Endothelial cell of umbilical vein (primary cell): Measurements from ENCODE around the gene OXTR. TPM values are rescaled to one million over a fixed set of nuclear protein-coding genes. Genes with fewer than 3 reads are reported as not detected.

ENCODE experiments used
- BruUV-seq: library from RNA; stranded (reverse); fragments of 400-500 nt; replicated peaks from 2 replicates; lab custom pipeline; 2021; lab: Mats Ljungman, UMichigan
- CTCF ChIA-PET: fragments of 300-600, 350-600 bp; sonication (Branson Sonifier 250); formaldehyde crosslinking; loops from one replicate; lab custom pipeline; 2021; ENCODE audit warnings: antibody characterized with exemption, inconsistent platforms; lab: Charles Lee
- POLR2A ChIA-PET: fragments of 300-600, 350-600 bp; sonication (Branson Sonifier 250); formaldehyde crosslinking; loops from one replicate; lab custom pipeline; 2021; ENCODE audit warnings: antibody characterized with exemption, inconsistent platforms; lab: Charles Lee
- DNase-seq: peaks from one replicate; pipeline ENCODE4 v3.0.0-alpha.2; 2011; ENCODE audit warnings: low read depth, low spot score
- FAIRE-seq: peaks from 2 replicates; lab custom pipeline; 2011; peaks lifted over from hg19 to GRCh38; lab: Jason Lieb, UNC
- H2AFZ ChIP-seq: 2 replicates; pipeline ENCODE4 v1.6.0; 2012; ENCODE audit warnings: low read depth, low read length, control low read depth, inconsistent platforms
- H3K27ac ChIP-seq: 2 replicates; pipeline ENCODE4 v1.5.1; 2011; ENCODE audit warnings: low read depth, mild to moderate bottlenecking, control low read depth, low read length, moderate library complexity; ENCODE audit not compliant: insufficient read depth
- H3K27me3 ChIP-seq, 2 experiments: 2 replicates each; pipeline versions ENCODE4 v1.6.0 to v1.6.1; 2011; ENCODE audit warnings: low read length in 2 of 2, mixed read lengths in 1 of 2; ENCODE audit not compliant: control insufficient read depth in 2 of 2, insufficient read depth in 2 of 2
- H3K36me3 ChIP-seq, 2 experiments: 2 replicates in 1 of 2; 3 replicates in 1 of 2; pipeline ENCODE4 v1.5.1; 2011; ENCODE audit warnings: low read length in 2 of 2, mild to moderate bottlenecking in 1 of 2, moderate library complexity in 1 of 2; ENCODE audit not compliant: control insufficient read depth in 2 of 2, insufficient read depth in 2 of 2; ENCODE audit errors: extremely low read depth in 1 of 2
- H3K4me1 ChIP-seq: 3 replicates; pipeline ENCODE4 v1.5.1; 2011; ENCODE audit warnings: mild to moderate bottlenecking, low read length; ENCODE audit not compliant: control insufficient read depth, insufficient read depth; ENCODE audit errors: extremely low read depth
- H3K4me2 ChIP-seq: 2 replicates; pipeline ENCODE4 v1.6.1; 2011; ENCODE audit warnings: low read length, control low read depth, mixed read lengths; ENCODE audit not compliant: insufficient read depth
- H3K4me3 ChIP-seq, 3 experiments: fragments of 200-600 bp in 1 of 3; sonication (generic), shearing (Covaris generic) in 1 of 3; replicated peaks in 1 of 3; 2 replicates each; pipeline ENCODE4 v1.5.1; 2011 to 2016; ENCODE audit warnings: control low read depth in 3 of 3, low read length in 3 of 3, mild to moderate bottlenecking in 2 of 3, inconsistent platforms in 1 of 3, low read depth in 1 of 3, moderate library complexity in 1 of 3; ENCODE audit not compliant: insufficient read depth in 1 of 3
- H3K79me2 ChIP-seq: 2 replicates; pipeline ENCODE4 v1.6.0; 2012; ENCODE audit warnings: low read length, inconsistent platforms; ENCODE audit not compliant: control insufficient read depth, insufficient read depth
- H3K9ac ChIP-seq: replicated peaks from 2 replicates; pipeline ENCODE3; 2011; ENCODE audit warnings: low read length, control low read depth; ENCODE audit not compliant: insufficient read depth; ENCODE audit errors: extremely low read depth
- H3K9me1 ChIP-seq: replicated peaks from 3 replicates; pipeline ENCODE4 v1.6.0; 2011; ENCODE audit warnings: mild to moderate bottlenecking, low read length; ENCODE audit not compliant: control insufficient read depth, insufficient read depth; ENCODE audit errors: extremely low read depth
- H3K9me3 ChIP-seq: replicated peaks from 2 replicates; pipeline ENCODE4 v1.5.1; 2012; ENCODE audit warnings: low read length, inconsistent platforms; ENCODE audit not compliant: control insufficient read depth, insufficient read depth
- H4K20me1 ChIP-seq: replicated peaks from 2 replicates; pipeline ENCODE3; 2011; ENCODE audit warnings: mild to moderate bottlenecking, low read length; ENCODE audit not compliant: control insufficient read depth, insufficient read depth; ENCODE audit errors: extremely low read depth
- CTCF ChIP-seq, 2 donors: IDR thresholded peaks; 1 replicate in 1 of 2; 2 replicates in 1 of 2; pipeline ENCODE4 v1.5.1; 2011; ENCODE audit warnings: low read length in 2 of 2, mild to moderate bottlenecking in 2 of 2, moderate library complexity in 2 of 2, control low read depth in 1 of 2, inconsistent platforms in 1 of 2, low read depth in 1 of 2; ENCODE audit not compliant: insufficient read depth in 1 of 2; ENCODE audit errors: extremely low read depth in 1 of 2
- EZH2 ChIP-seq: IDR thresholded peaks from 2 replicates; pipeline ENCODE4 v1.6.1; 2012; ENCODE audit warnings: borderline replicate concordance, low read depth, mild to moderate bottlenecking, moderate library complexity, low read length, inconsistent platforms; ENCODE audit not compliant: severe bottlenecking
- FOS ChIP-seq: IDR thresholded peaks from 2 replicates; pipeline ENCODE4 v1.6.1; 2011; ENCODE audit warnings: mild to moderate bottlenecking, low read length, moderate library complexity, borderline replicate concordance; ENCODE audit not compliant: insufficient read depth
- GATA2 ChIP-seq: IDR thresholded peaks from 2 replicates; pipeline ENCODE4 v1.7.0; 2011; ENCODE audit warnings: low read depth, mild to moderate bottlenecking, moderate library complexity, mixed read lengths, low read length; ENCODE audit not compliant: insufficient read length, insufficient read depth
- JUN ChIP-seq: IDR thresholded peaks from 2 replicates; pipeline ENCODE4 v1.6.1; 2011; ENCODE audit warnings: borderline replicate concordance, low read depth; ENCODE audit not compliant: insufficient read length, insufficient read depth
- MAX ChIP-seq: IDR thresholded peaks from 2 replicates; pipeline ENCODE4 v1.6.1; 2011; ENCODE audit not compliant: insufficient read depth, insufficient read length
- MYC ChIP-seq: IDR thresholded peaks from one replicate; pipeline ENCODE4 v1.6.1; 2011; ENCODE audit warnings: mild to moderate bottlenecking, low read depth, low read length
- POLR2A ChIP-seq: IDR thresholded peaks from 2 replicates; pipeline ENCODE4 v1.6.1; 2012; ENCODE audit warnings: low read depth, mild to moderate bottlenecking, control low read depth, low read length
- POLR2AphosphoS5 ChIP-seq: IDR thresholded peaks from 2 replicates; pipeline ENCODE4 v1.6.1; 2012; ENCODE audit warnings: low read depth, mild to moderate bottlenecking, control low read depth, low read length, moderate library complexity; ENCODE audit not compliant: insufficient read depth
- dilution Hi-C: fragments of 300-500 bp; cut with MboI; formaldehyde crosslinking; loops from one replicate; pipeline ENCODE4 v1.15.0; 2019; ENCODE audit warnings: low sequenced_read_pairs; ENCODE audit not compliant: extremely low pct_ligation_motif_present
- intact Hi-C: fragments of 100-400 bp; cut with micrococcal nuclease; formaldehyde crosslinking; loops from one replicate; pipeline ENCODE4 v1.10.0; 2022
- polyA plus RNA-seq, 4 experiments: library from polyadenylated mRNA; depleted of rRNA in 3 of 4; stranded (reverse) in 3 of 4; unstranded in 1 of 4; fragments of >200 nt; gene quantifications; 2 replicates each; pipeline versions ENCODE4 v1.2.1 to v1.2.3, GENCODE V29; 2011 to 2012; ENCODE audit warnings: missing spikeins in 1 of 4
- total RNA-seq: library from RNA; stranded (reverse); gene quantifications from 2 replicates; pipeline ENCODE4 v1.2.3, GENCODE V29; 2021

OXTR gene
- total and polyA plus RNA-seq, 2 donors (not counting 3 experiments of a cell fraction or from before 2014, with no cell fraction given) = 0.12 to 0.40 TPM

- FAIRE-seq (no peak), DNase-seq (no peak)
- no peak for TF ChIP-seq CTCF (IDR thresholded peaks at IDR 0.05; ENCODE audit: extremely low read depth in 1 of 2, insufficient read depth in 1 of 2, low read depth in 1 of 2, low read length in 2 of 2)
- TF ChIP-seq MAX = no peak
- no peak for TF ChIP-seq FOS
- no peak for TF ChIP-seq POLR2A
- no peak for TF ChIP-seq GATA2
- no peak for TF ChIP-seq EZH2
- TF ChIP-seq POLR2AphosphoS5 = no peak
- no peak for TF ChIP-seq MYC
- no peak for TF ChIP-seq JUN
- Histone ChIP-seq H3K79me2 (no peaks in the 10 kb centered on the region), H3K9ac (no peak overlapping the region), H3K9me1 (no peaks in the 10 kb centered on the region), H3K4me1 (no peaks in the 10 kb centered on the region), H3K27me3 (peaks cover 4 to 5% of the 10 kb centered on the region in 2 experiments), H4K20me1 (no peaks in the 10 kb centered on the region), H3K27ac (no peak overlapping the region), H3K4me3 (no peak overlapping the region), H3K36me3 (no peaks in the 10 kb centered on the region), H3K9me3 (no peaks in the 10 kb centered on the region), H3K4me2 (no peak overlapping the region), H2AFZ (no peak overlapping the region)
- dilution Hi-C loops (no loop called here), intact Hi-C loops (no loop called here)
- BruUV-seq = no TSS peak
- ChIA-PET POLR2A (no interaction called here), CTCF (interaction anchor here (1.0 to 1.9 kb wide), 2 partner anchors 8 to 9 kb away, joined by 3 to 6 read pairs; partner anchors contain the start of gene OXTR)
Measured at GRCh38 chr3:8761866-8762265, 7.5 kb downstream of the OXTR start.
